Astrocyte (in vitro differentiated cells and primary cell): Measurements from ENCODE around the gene PKD1.

ENCODE experiments used
- CTCF ChIP-seq: IDR thresholded peaks from 2 replicates; pipeline ENCODE4 v1.5.1; 2011; ENCODE audit warnings: low read depth, mild to moderate bottlenecking, inconsistent platforms, low read length, moderate library complexity; ENCODE audit not compliant: insufficient read depth
- EZH2 ChIP-seq: IDR thresholded peaks from 2 replicates; pipeline ENCODE4 v1.6.1; 2012; ENCODE audit warnings: mild to moderate bottlenecking, low read length, inconsistent platforms; ENCODE audit not compliant: insufficient read depth

GRCh38 chr16:2079311-2079800 lies 56.3 kb downstream of the PKD1 start:
- TF ChIP-seq EZH2: no peak
- no peak for TF ChIP-seq CTCF
